NK-92 (cell line): Measurements from ENCODE around the gene SLC22A23.

Experiments
- DNase-seq: peaks from one replicate; lab custom pipeline; 2025; ENCODE audit not compliant: unreplicated experiment; lab: John Stamatoyannopoulos, UW

Gene SLC22A23

DNA sequence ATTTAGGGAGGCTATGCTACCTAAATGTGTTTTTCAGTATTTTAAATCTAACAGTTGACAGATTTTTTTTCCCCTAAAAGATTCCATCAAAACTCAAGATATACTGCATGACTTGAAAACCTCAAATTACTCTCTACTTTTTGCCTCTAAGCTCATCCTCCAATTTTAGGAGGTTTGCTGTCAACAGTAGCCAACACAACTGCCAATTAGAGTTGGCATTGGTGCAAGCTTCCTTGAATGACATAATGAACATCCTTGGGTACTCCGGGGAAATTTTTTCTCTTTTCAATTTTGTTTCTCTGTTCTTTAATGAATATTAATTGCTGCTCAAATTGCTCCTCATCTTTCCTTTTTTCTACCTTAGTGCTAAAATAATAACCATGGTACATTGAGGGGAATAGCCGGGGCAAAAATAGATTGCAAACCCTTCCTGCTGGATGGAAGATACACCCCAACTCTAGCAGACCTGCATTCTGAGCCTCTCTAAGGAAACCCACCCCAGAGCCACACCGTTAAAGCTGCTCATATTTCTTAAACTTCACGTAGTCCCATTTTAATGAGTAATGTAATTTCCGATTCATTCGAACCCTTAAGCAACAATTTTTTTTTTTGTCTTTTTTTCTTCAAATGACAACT is 34.3 kb downstream of the SLC22A23 start:
- no peak for DNase-seq

DNA sequence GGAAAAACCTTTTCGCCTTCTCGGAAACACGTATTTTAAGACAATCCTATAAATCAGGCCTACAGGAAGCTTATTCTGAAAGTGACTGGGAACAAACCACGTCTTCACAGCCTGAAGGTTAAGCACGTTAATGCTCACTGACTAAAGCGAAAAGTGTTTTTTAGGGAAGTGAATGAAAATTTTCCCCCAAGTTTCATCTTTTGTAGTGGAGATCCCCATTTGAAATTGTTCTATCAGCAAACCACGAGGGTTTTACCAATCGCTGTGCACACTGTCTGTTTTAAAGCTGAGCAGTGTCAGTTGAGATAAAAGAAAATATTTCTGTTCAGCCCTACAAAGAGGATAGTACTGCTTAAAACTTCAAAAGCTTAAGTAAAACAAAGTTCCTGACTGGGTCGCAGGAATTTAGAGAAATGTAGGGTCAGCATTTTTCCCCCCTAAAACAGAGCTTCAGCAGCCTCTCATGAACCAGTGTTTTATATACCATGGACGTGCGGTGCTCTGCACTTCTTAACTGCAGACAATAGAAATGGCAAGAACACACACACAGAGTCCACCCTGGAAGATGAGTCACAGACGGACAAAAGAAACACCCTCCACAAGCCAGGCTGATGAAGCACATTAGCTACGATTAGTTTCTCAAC is 34.9 kb downstream of the SLC22A23 start:
- DNase-seq = no peak

GRCh38 chr6:3421143-3421542 is 35.7 kb downstream of the SLC22A23 start:
- no peak for DNase-seq

- DNase-seq = no peak
Measured at GRCh38 chr6:3419624-3420272, 37.1 kb downstream of the SLC22A23 start.

DNA sequence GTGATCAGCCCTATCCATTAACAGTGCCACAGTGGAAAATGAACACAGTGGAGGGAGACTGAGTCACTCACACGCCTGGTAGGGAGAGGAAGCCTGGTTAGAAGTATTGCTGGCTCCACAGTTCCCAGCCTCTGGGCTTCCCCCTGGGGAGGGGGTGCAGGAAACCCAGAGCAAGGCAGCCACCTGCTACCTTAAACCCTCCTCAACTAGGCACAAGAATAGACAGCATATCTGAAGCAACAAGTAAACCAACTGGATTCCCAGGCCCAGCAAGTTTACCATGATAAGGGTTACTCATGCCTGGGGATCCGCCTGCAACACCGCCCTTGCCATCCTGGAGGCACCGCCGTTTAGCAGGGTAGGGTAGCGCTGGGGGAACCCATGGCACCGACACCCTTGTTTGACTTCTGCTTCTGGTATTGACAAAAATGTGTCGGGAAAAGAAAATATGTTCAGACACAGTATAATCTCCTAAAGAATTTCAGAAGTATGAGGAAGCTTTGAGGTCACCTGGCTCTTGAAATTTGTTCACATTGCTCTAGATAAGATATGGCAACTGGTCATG is 38.3 kb downstream of the SLC22A23 start:
- DNase-seq = no peak

DNA sequence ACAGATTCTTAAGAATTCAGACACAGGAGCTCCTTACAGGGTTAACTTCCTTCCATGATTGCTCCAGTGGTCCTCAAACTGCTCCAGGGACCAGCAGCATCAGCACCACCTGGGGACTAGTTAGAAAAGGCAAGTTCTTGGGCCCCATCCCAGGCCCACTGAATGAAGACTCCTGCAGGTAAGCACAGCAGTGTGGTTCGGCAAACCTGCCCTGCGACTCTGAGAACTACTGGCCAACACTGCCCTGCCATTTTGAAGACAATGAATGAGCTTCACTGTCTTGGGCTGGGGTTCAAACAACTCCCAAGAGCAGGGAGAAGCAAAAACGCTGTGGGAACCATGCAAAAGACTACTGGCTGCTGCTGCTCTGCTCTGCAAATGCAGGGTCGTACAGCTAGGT is 39.4 kb downstream of the SLC22A23 start:
- DNase-seq = no peak

GRCh38 chr6:3415490-3415889 is 41.4 kb downstream of the SLC22A23 start:
- no peak for DNase-seq

GRCh38 chr6:3415082-3415453 is 41.8 kb downstream of the SLC22A23 start:
- no peak for DNase-seq

GRCh38 chr6:3414327-3415081 is 42.3 kb downstream of the SLC22A23 start:
- DNase-seq = no peak

DNA sequence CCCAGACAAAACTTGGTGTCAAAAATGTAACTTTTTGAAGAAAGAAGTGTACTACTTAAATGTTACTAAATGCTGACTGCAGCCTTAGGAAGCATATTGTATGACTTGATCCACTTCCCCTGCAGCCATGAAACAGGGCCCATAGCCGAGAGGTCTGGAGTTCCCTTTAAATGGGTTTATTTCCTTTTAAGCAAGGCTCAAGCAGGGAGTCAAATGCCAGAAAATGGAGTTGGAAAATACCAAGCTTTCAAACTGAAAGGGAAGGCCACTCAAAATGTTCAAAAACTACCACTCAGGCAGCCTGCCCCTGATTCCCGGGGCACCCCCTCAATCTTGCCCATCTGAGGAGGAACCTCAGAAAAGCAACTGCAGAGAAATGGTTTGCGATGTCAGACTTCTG is 43.3 kb downstream of the SLC22A23 start:
- DNase-seq = no peak

- DNase-seq = no peak
Measured at GRCh38 chr6:3412779-3413500, 43.9 kb downstream of the SLC22A23 start.

GRCh38 chr6:3411967-3412778 is 44.7 kb downstream of the SLC22A23 start:
- no peak for DNase-seq

DNA sequence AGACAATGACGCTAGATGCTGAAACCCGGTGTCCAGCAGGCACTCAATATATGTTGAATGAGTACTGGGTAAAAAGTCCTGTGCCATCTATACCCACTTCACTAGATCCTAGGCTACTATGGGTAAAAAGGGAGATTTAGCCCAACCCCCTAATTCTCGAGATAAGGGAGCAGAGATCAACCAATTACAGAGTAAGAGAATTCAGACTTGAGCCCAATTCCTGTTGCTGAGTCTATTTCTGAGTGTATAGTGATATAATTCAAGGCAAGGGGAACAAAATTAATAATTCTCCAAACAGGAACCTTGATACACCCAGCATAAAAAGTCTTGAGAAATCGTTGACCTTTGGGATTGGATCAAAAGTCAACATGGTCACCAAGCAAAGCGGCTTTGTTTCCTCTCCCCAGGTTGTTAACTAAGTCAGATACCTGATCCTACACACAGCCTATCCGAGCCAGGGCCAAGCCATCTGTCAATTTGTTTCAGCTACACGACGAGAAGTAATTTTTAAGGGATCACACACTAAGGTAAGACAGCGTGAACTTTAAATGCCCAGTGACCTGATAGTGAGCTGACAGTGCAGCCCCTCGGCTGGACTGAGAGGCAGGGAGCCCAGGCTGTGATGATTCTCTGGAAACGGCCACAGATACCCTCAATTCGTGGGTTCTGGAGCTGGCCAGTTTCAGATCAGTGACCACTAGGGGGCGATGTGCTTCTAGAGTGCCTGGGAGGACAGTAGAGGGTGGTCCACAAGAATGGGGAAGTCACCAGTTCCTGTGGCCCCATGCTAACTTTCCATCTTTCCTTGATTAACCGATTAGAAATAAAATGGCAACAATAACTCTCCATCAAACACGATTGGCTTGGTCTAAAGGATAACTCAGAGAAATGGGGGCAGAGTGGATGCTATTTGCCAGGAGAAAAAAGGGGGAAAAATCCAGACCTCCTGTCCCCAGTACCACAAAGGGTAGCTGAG is 46.2 kb downstream of the SLC22A23 start:
- no peak for DNase-seq

- DNase-seq = no peak
Measured at GRCh38 chr6:3409699-3410384, 47.0 kb downstream of the SLC22A23 start.

GRCh38 chr6:3408665-3409064 is 48.2 kb downstream of the SLC22A23 start:
- no peak for DNase-seq

GRCh38 chr6:3407840-3408239 is 49.0 kb downstream of the SLC22A23 start:
- DNase-seq = no peak

GRCh38 chr6:3406891-3407809 is 49.7 kb downstream of the SLC22A23 start:
- DNase-seq = no peak
